Measurements from ENCODE around the gene MUC12.
"Not testable (repeated sequence)": the region's sequence is repeated elsewhere in the genome, so short reads cannot be mapped to it uniquely, and the experiment has no call there.

Gene MUC12

DNA sequence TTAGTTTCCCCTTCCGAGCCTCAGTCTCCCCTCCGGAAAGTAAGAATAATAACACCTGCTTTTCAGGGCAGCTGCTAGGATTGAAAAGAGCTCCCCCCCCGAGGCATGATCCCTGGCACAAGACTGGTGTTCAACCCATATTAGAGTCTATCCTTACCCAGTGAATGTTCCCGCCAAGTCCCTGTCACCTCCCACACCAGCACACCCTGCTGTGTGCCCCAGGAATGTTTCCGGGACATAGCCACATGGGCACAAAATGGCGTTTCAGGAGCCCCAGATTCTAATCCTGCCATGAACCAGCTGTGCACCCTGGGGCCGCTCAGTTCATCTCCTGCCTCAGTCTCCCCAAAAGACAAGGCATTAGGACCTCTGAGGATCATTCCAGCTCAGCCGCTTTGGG, 51.1 kb downstream of the MUC12 start:
- Histone ChIP-seq H3K36me3 (ENCODE audit: control insufficient read depth, insufficient read depth, low read length) (no peaks in the 10 kb centered on the region), H3K27me3 (ENCODE audit: control insufficient read depth, insufficient read depth, low read length) (no peaks in the 10 kb centered on the region), H3K27ac (ENCODE audit: low read depth, low read length) (no peak overlapping the region), H3K4me1 (ENCODE audit: control insufficient read depth, insufficient read depth, low read length) (peaks cover 22% of the 10 kb centered on the region), H3K9me3 (ENCODE audit: control insufficient read depth, insufficient read depth, low read depth, low read length) (no peaks in the 10 kb centered on the region), H3K9ac (ENCODE audit: low read length) (no peak overlapping the region), H3K4me3 (ENCODE audit: low read depth, low read length) (no peak overlapping the region)

DNA sequence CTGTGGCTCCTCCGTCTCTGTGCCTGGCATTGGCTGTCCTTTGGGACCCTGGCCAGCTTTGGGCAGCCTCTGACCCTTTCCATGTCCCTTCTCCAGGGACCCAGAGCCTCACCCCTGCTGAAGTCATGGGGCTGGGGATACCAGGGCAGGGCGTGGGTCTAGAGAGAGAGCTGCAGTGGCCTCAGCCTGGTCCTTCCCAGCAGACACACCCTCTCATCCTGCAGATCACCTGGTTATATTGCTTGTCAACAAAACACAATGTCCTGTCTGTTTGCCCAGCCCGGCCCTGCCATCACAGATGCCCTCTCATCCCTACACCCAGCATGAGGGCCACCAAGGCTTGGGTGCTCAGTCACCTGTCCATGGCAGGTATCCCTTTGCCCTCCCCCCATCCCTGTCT, 52.3 kb downstream of the MUC12 start:
- no peaks in the 10 kb centered on the region for H3K9me3 ChIP-seq (ENCODE audit: control insufficient read depth, insufficient read depth, low read depth, low read length)
- peaks cover 9% of the 10 kb centered on the region for H3K4me1 ChIP-seq (ENCODE audit: control insufficient read depth, insufficient read depth, low read length)
- H3K27me3 ChIP-seq (ENCODE audit: control insufficient read depth, insufficient read depth, low read length) = no peaks in the 10 kb centered on the region
- no peak overlapping the region for H3K4me3 ChIP-seq (ENCODE audit: low read depth, low read length)
- H3K36me3 ChIP-seq (ENCODE audit: control insufficient read depth, insufficient read depth, low read length) = no peaks in the 10 kb centered on the region
- no peak overlapping the region for H3K9ac ChIP-seq (ENCODE audit: low read length)
- no peak overlapping the region for H3K27ac ChIP-seq (ENCODE audit: low read depth, low read length)

DNA sequence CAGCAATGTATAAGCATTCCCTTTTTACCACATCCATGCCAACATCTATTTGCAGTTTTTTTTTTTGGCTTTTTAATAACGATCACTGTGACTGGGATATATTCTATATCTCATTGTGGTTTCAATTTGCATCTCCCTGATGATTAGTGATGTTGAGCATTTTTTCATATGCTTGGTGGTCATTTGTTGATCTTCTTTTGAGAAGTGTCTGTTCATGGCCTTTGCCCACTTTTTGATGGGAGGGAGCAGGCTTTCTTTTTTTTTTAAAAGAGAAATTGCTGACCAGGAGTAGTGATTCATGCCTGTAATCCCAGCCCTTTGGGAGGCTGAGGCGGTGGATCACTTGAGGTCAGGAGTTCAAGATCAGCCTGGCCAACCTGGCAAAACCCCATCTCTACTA, 54.5 kb downstream of the MUC12 start:
- H3K9ac ChIP-seq (ENCODE audit: low read length) = no peak overlapping the region
- no peaks in the 10 kb centered on the region for H3K9me3 ChIP-seq (ENCODE audit: control insufficient read depth, insufficient read depth, low read depth, low read length)
- no peak overlapping the region for H3K27ac ChIP-seq (ENCODE audit: low read depth, low read length)
- H3K27me3 ChIP-seq (ENCODE audit: control insufficient read depth, insufficient read depth, low read length) = no peaks in the 10 kb centered on the region
- H3K4me1 ChIP-seq (ENCODE audit: control insufficient read depth, insufficient read depth, low read length) = peaks cover 3% of the 10 kb centered on the region
- H3K36me3 ChIP-seq (ENCODE audit: control insufficient read depth, insufficient read depth, low read length) = no peaks in the 10 kb centered on the region
- H3K4me3 ChIP-seq (ENCODE audit: low read depth, low read length) = no peak overlapping the region

DNA sequence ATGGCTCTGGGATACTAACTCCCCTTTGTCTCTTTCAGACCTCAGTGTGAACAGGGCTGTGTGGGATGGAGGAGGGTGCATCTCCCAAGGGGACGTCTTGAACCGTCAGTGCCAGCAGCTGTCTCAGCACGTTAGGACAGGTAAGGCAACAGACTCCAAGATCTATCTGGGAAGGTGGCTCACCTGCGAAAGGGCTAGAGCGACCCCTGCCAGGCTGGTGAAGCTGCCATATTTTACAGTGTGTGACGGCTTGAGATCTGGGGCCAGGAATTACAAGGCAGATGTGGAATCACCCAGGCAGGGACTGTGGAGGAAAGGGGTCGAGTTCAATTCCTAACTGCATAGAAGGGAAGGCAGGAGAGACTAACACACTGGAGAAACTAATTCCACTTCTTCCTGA, 61.7 kb downstream of the MUC12 start:
- Histone ChIP-seq H3K9me3 (ENCODE audit: control insufficient read depth, insufficient read depth, low read depth, low read length) (no peaks in the 10 kb centered on the region), H3K27ac (ENCODE audit: low read depth, low read length) (no peak overlapping the region), H3K4me1 (ENCODE audit: control insufficient read depth, insufficient read depth, low read length) (no peaks in the 10 kb centered on the region), H3K27me3 (ENCODE audit: control insufficient read depth, insufficient read depth, low read length) (peaks cover 54% of the 10 kb centered on the region), H3K9ac (ENCODE audit: low read length) (no peak overlapping the region), H3K36me3 (ENCODE audit: control insufficient read depth, insufficient read depth, low read length) (no peaks in the 10 kb centered on the region), H3K4me3 (ENCODE audit: low read depth, low read length) (no peak overlapping the region)

DNA sequence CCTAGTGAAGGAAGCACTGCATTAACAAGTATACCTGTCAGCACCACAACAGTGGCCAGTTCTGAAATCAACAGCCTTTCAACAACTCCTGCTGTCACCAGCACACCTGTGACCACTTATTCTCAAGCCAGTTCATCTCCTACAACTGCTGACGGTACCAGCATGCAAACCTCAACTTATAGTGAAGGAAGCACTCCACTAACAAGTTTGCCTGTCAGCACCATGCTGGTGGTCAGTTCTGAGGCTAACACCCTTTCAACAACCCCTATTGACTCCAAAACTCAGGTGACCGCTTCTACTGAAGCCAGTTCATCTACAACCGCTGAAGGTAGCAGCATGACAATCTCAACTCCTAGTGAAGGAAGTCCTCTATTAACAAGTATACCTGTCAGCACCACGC, 66.6 kb downstream of the MUC12 start:
- H3K9me3 ChIP-seq (ENCODE audit: control insufficient read depth, insufficient read depth, low read depth, low read length) = no peaks in the 10 kb centered on the region; the same call in 1 of the 2 replicates
- no peak overlapping the region for H3K9ac ChIP-seq (ENCODE audit: low read length)
- peaks cover 86% of the 10 kb centered on the region for H3K27me3 ChIP-seq (ENCODE audit: control insufficient read depth, insufficient read depth, low read length)

DNA sequence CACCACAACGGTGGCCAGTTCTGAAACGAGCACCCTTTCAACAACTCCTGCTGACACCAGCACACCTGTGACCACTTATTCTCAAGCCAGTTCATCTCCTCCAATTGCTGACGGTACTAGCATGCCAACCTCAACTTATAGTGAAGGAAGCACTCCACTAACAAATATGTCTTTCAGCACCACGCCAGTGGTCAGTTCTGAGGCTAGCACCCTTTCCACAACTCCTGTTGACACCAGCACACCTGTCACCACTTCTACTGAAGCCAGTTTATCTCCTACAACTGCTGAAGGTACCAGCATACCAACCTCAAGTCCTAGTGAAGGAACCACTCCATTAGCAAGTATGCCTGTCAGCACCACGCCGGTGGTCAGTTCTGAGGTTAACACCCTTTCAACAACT, 71.9 kb downstream of the MUC12 start:
- H3K27me3 ChIP-seq (ENCODE audit: control insufficient read depth, insufficient read depth, low read length) = peaks cover 66% of the 10 kb centered on the region
- H3K4me3 ChIP-seq (ENCODE audit: low read depth, low read length); H3K36me3 ChIP-seq (ENCODE audit: control insufficient read depth, insufficient read depth, low read length); H3K9ac ChIP-seq (ENCODE audit: low read length); H3K9me3 ChIP-seq (ENCODE audit: control insufficient read depth, insufficient read depth, low read depth, low read length); H3K27ac ChIP-seq (ENCODE audit: low read depth, low read length); H3K4me1 ChIP-seq (ENCODE audit: control insufficient read depth, insufficient read depth, low read length): not testable (repeated sequence)

More for the DNA sequence above, 66.6 kb downstream of the MUC12 start:
- H3K27ac ChIP-seq (ENCODE audit: low read depth, low read length) = no peak overlapping the region
- H3K4me1 ChIP-seq (ENCODE audit: control insufficient read depth, insufficient read depth, low read length) = no peaks in the 10 kb centered on the region
- H3K4me3 ChIP-seq (ENCODE audit: low read depth, low read length) = no peak overlapping the region
- no peaks in the 10 kb centered on the region for H3K36me3 ChIP-seq (ENCODE audit: control insufficient read depth, insufficient read depth, low read length)

DNA sequence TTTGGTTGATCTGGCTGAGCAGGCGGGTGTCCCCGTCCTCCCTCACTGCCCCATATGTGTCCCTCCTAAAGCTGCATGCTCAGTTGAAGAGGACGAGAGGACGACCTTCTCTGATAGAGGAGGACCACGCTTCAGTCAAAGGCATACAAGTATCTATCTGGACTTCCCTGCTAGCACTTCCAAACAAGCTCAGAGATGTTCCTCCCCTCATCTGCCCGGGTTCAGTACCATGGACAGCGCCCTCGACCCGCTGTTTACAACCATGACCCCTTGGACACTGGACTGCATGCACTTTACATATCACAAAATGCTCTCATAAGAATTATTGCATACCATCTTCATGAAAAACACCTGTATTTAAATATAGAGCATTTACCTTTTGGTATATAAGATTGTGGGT, 89.0 kb downstream of the MUC12 start:
- Histone ChIP-seq H3K27me3 (ENCODE audit: control insufficient read depth, insufficient read depth, low read length) (peaks cover 30% of the 10 kb centered on the region), H3K27ac (ENCODE audit: low read depth, low read length) (no peak overlapping the region), H3K9me3 (ENCODE audit: control insufficient read depth, insufficient read depth, low read depth, low read length) (no peaks in the 10 kb centered on the region), H3K4me1 (ENCODE audit: control insufficient read depth, insufficient read depth, low read length) (no peaks in the 10 kb centered on the region), H3K9ac (ENCODE audit: low read length) (no peak overlapping the region), H3K36me3 (ENCODE audit: control insufficient read depth, insufficient read depth, low read length) (no peaks in the 10 kb centered on the region), H3K4me3 (ENCODE audit: low read depth, low read length) (no peak overlapping the region)

DNA sequence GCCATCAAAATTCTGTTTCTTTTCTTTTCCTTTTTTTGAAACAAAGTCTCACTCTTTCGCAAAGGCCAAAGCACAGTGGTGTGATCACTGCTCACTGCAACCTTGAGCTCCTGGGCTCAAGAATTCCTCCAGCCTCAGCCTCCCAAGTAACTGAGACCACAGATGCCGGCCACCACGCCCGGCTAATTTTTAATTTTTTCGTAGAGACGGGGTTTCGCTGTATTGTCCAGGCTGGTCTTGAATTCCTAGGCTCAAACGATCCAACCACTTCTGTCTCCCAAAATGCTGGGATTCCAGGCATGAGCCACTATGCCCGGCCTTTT, 90.2 kb downstream of the MUC12 start:
- no peaks in the 10 kb centered on the region for H3K4me1 ChIP-seq (ENCODE audit: control insufficient read depth, insufficient read depth, low read length)
- no peak overlapping the region for H3K4me3 ChIP-seq (ENCODE audit: low read depth, low read length)
- no peaks in the 10 kb centered on the region for H3K9me3 ChIP-seq (ENCODE audit: control insufficient read depth, insufficient read depth, low read depth, low read length)
- H3K27me3 ChIP-seq (ENCODE audit: control insufficient read depth, insufficient read depth, low read length) = peaks cover 28% of the 10 kb centered on the region
- H3K36me3 ChIP-seq (ENCODE audit: control insufficient read depth, insufficient read depth, low read length) = no peaks in the 10 kb centered on the region
- H3K27ac ChIP-seq (ENCODE audit: low read depth, low read length) = no peak overlapping the region
- H3K9ac ChIP-seq (ENCODE audit: low read length) = no peak overlapping the region

DNA sequence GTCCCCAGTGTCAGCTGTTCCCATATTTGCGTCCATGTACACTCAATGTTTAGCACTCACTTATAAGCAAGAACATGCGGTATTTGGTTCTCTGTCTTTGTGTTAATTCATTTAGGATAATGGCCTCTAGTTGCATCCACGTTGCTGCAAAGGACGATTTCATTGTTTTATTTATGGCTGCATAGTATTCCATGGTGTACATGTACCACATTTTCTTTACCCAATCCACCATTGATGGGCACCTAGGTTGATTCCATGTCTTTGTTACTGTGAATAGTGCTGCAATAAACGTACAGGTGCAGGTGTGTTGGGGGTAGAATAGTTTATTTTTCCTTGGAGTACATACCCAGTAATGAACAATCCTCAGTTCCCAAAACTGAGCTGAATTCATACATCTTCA, 91.6 kb downstream of the MUC12 start:
- Histone ChIP-seq H3K9me3 (ENCODE audit: control insufficient read depth, insufficient read depth, low read depth, low read length) (no peaks in the 10 kb centered on the region), H3K9ac (ENCODE audit: low read length) (no peak overlapping the region), H3K4me3 (ENCODE audit: low read depth, low read length) (no peak overlapping the region), H3K27ac (ENCODE audit: low read depth, low read length) (no peak overlapping the region), H3K36me3 (ENCODE audit: control insufficient read depth, insufficient read depth, low read length) (no peaks in the 10 kb centered on the region), H3K4me1 (ENCODE audit: control insufficient read depth, insufficient read depth, low read length) (peaks cover under 1% of the 10 kb centered on the region; the same call in 1 of the 2 replicates), H3K27me3 (ENCODE audit: control insufficient read depth, insufficient read depth, low read length) (peaks cover 19% of the 10 kb centered on the region)

DNA sequence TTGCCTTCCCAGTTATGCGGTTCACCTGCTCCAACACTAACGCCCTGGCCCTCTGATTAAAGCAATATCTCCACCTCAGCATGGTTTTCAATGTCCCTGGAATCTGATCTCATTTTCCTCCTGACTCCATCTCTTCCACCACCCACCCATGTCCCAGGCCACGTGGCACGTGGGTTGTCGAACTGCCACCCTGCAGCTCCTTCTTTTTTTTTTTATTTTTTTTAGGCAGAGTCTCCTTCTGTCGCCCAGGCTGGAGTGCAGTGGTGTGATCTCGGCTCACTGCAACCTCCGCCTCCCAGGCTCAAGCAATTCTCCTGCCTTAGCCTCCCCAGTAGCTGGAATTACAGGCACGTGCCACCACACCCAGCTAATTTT, 94.8 kb downstream of the MUC12 start:
- H3K9ac ChIP-seq (ENCODE audit: low read length); H3K4me3 ChIP-seq (ENCODE audit: low read depth, low read length); H3K27ac ChIP-seq (ENCODE audit: low read depth, low read length); H3K36me3 ChIP-seq (ENCODE audit: control insufficient read depth, insufficient read depth, low read length); H3K9me3 ChIP-seq (ENCODE audit: control insufficient read depth, insufficient read depth, low read depth, low read length); H3K27me3 ChIP-seq (ENCODE audit: control insufficient read depth, insufficient read depth, low read length): not testable (repeated sequence)
- H3K4me1 ChIP-seq (ENCODE audit: control insufficient read depth, insufficient read depth, low read length) = peaks cover 11% of the 10 kb centered on the region

DNA sequence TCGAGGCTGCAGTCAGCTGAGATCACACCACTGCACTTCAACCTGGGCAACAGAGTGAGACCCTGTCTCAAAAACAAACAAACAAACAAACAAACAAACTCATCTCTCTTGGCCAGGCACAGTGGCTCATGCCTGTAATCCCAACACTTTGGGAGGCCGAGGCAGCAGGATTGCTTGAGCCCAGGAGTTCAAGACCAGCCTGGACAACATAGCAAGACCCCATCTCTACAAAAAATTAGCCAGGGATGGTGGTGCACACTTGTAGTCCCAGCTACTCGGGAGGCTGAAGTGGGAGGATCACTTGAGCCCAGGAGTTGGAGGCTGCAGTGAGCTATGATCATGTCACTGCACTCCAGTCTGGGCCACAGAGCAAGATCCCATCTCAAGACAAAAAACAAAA, 95.8 kb downstream of the MUC12 start:
- H3K27me3 ChIP-seq (ENCODE audit: control insufficient read depth, insufficient read depth, low read length); H3K9me3 ChIP-seq (ENCODE audit: control insufficient read depth, insufficient read depth, low read depth, low read length); H3K9ac ChIP-seq (ENCODE audit: low read length); H3K36me3 ChIP-seq (ENCODE audit: control insufficient read depth, insufficient read depth, low read length); H3K27ac ChIP-seq (ENCODE audit: low read depth, low read length); H3K4me3 ChIP-seq (ENCODE audit: low read depth, low read length): not testable (repeated sequence)
- H3K4me1 ChIP-seq (ENCODE audit: control insufficient read depth, insufficient read depth, low read length) = peaks cover 11% of the 10 kb centered on the region

DNA sequence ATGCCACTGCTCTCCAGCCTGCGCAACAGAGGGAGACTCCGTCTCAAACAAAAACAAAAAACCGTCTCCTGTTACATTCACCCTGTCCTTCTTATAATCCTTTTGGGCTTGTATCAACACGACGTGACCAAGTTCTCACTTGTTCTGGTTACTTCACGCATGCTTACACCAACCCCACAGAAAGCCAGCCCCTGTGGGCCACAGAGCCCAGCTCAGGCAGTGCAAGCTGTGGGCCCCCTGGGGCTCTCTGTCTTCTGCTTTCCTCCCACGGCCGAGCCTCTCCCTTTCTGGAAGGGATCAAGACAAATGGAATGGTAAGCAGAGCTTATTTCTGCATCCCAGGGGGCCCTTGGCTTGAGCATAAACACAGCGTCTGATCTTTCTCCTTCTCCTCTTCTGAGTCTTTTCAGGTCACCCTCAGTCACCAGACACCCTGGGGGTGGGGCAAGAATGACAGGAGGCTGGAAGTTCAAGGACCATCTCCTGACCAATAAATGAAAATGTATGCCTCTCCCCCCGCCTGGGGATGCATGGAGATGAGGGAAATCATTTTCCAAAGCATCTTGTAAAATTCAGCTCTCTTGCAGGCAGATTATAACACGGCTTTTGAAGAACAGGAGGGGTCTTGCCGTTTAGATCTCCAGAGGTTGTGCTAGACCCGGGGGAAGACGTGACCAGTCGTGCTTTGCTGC, 96.9 kb downstream of the MUC12 start:
- Histone ChIP-seq H3K27me3 (ENCODE audit: control insufficient read depth, insufficient read depth, low read length) (no peaks in the 10 kb centered on the region; the same call in 1 of the 2 replicates), H3K27ac (ENCODE audit: low read depth, low read length) (no peak overlapping the region), H3K9ac (ENCODE audit: low read length) (peak overlapping the region; percentile 25)

More for the DNA sequence above, 96.9 kb downstream of the MUC12 start:
- Histone ChIP-seq H3K4me3 (ENCODE audit: low read depth, low read length) (peak overlapping the region; percentile 3; the same call in 1 of the 2 replicates), H3K4me1 (ENCODE audit: control insufficient read depth, insufficient read depth, low read length) (peaks cover 11% of the 10 kb centered on the region), H3K9me3 (ENCODE audit: control insufficient read depth, insufficient read depth, low read depth, low read length) (no peaks in the 10 kb centered on the region), H3K36me3 (ENCODE audit: control insufficient read depth, insufficient read depth, low read length) (no peaks in the 10 kb centered on the region)
